ENCODE data around the gene ARL16. TPM values are rescaled to one million over a fixed set of nuclear protein-coding genes. Genes with fewer than 3 reads are reported as not detected.

The ARL16 gene
- polyA plus RNA-seq, 1 of the 3 experiments (the other 2 are of a cell fraction) = 148 TPM

DNA sequence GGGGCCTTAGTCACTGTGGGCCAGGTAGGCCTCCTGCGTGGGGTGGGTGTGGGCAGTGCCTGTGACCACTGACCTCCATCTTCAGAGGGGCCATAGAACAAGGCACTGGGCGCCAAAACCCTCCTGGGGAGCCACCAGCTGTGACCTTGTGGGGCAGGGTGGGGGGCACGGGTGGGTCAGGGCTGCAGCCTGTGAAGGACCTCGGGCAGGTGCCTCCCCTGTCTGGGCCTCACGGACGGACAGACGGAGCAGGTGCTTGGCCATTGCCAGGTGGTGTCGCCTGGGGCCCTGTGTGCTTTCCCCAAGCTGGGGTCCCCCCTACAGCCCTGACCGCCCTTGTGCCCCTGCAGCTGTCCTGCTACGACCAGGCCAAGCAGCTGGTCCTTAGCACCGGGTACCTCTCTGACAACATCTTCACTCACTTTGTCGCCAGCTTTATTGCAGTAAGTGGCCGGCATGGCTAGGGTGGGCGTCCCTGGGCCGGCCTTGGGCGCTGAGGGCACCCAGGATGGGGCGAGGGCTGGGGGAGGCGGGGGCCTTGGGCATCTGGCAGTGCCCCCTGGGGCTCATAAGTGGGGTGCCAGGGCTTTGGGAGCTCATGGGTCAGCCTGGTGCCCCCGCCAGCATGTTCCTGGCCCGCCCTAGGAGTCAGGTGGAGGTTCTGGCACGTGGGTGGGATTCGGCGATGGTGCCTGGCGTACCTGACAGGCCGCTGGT lies 33.6 kb upstream of the ARL16 start:
- Histone ChIP-seq H4K20me1 (ENCODE audit: insufficient read depth) (no peaks in the 10 kb centered on the region), H2AFZ (ENCODE audit: low read depth) (no peak overlapping the region), H3K9me3 (no peaks in the 10 kb centered on the region), H3K4me1 (ENCODE audit: control insufficient read depth in 1 of 2, insufficient read depth in 2 of 2, low read depth in 1 of 2, low read length in 1 of 2) (peaks cover 10 to 23% of the 10 kb centered on the region in 2 experiments; a peak in 3 of 4 replicates), H3K36me3 (replicated peaks in 1 of 2; ENCODE audit: control insufficient read depth in 1 of 2, insufficient read depth in 2 of 2, low read length in 1 of 2) (peaks cover 0 to 9% of the 10 kb centered on the region in 2 experiments), H3K4me3 (ENCODE audit: low read depth in 2 of 2, low read length in 1 of 2) (no peak overlapping the region), H3F3A (replicated peaks; ENCODE audit: insufficient read depth) (peaks cover 11% of the 10 kb centered on the region), H3K27ac (ENCODE audit: low read depth in 2 of 2, low read length in 1 of 2) (no peak overlapping the region), H3K27me3 (ENCODE audit: insufficient read depth) (no peaks in the 10 kb centered on the region), H3K9me2 (no peaks in the 10 kb centered on the region), H3K4me2 (no peak overlapping the region), H3K9ac (no peak overlapping the region), H3K79me2 (ENCODE audit: insufficient read depth) (peaks cover 24% of the 10 kb centered on the region; the same call in 1 of the 2 replicates)
- POLR2A ChIA-PET = interaction anchor here (1.0 kb wide), 1 partner anchor 14 kb away, joined by 3 read pairs; the partner anchor contains the start of gene MRPL12
- TF ChIP-seq JUND (IDR thresholded peaks at IDR 0.05) = no peak
- no peak for TF ChIP-seq RCOR1 (IDR thresholded peaks at IDR 0.05; ENCODE audit: low read length)
- TF ChIP-seq SMC3 (IDR thresholded peaks at IDR 0.05; ENCODE audit: low read depth, low read length) = no peak
- TF ChIP-seq, protein P1, sequence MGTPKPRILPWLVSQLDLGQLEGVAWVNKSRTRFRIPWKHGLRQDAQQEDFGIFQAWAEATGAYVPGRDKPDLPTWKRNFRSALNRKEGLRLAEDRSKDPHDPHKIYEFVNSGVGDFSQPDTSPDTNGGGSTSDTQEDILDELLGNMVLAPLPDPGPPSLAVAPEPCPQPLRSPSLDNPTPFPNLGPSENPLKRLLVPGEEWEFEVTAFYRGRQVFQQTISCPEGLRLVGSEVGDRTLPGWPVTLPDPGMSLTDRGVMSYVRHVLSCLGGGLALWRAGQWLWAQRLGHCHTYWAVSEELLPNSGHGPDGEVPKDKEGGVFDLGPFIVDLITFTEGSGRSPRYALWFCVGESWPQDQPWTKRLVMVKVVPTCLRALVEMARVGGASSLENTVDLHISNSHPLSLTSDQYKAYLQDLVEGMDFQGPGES (IDR thresholded peaks at IDR 0.05; ENCODE audit: low read depth, low read length) = no peak
- no peak for TF ChIP-seq TEAD4 (IDR thresholded peaks at IDR 0.05; ENCODE audit: borderline replicate concordance, insufficient read depth)
- no peak for TF ChIP-seq YY1 (IDR thresholded peaks at IDR 0.05; ENCODE audit: low read depth)
- no peak for TF ChIP-seq FOXJ3 (CRISPR knock-in tag; IDR thresholded peaks at IDR 0.05)
- TF ChIP-seq FOXM1 (IDR thresholded peaks at IDR 0.05; ENCODE audit: low read depth) = no peak
- TF ChIP-seq EP300 (IDR thresholded peaks at IDR 0.05; ENCODE audit: borderline replicate concordance in 1 of 2, low read depth in 1 of 2, low read length in 1 of 2) = no peak
- no peak for DNase-seq
- CTCF ChIA-PET = interaction anchor here (1.1 to 1.2 kb wide), 2 partner anchors 12 to 17 kb away, joined by 3 to 4 read pairs; no protein-coding TSS in a partner anchor
- WGBS (ENCODE audit: low lambda C conversion rate) = 97% methylated on average over 8 of the region's 25 CpGs

DNA sequence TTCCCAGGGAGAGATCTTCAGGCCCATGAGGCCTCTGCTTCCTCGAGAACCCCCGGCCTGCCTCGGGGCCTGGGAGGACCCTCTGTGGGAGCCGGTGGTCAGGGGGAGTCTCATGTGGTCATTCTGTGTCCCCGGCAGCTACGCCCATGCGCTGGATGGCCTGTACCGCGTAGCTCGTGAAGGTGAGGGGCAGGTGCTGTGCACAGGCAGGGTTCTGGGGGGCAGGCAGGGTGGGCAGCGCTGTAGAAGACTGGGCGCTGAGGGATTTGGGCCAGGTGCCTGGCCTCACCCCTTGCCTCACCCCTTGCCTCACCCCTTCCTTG lies 33.0 kb upstream of the ARL16 start:
- POLR2A ChIA-PET = no interaction called here
- H3K4me1 ChIP-seq (ENCODE audit: control insufficient read depth in 1 of 2, insufficient read depth in 2 of 2, low read depth in 1 of 2, low read length in 1 of 2) = peaks cover 12 to 22% of the 10 kb centered on the region in 2 experiments; a peak in 3 of 4 replicates

More for the DNA sequence above, 33.0 kb upstream of the ARL16 start:
- H3K9me2 ChIP-seq = no peaks in the 10 kb centered on the region
- CTCF ChIA-PET = interaction anchor here (1.1 to 1.2 kb wide), 2 partner anchors 12 to 18 kb away, joined by 3 to 4 read pairs; no protein-coding TSS in a partner anchor
- no peak overlapping the region for H3K4me2 ChIP-seq
- DNase-seq = no peak
- H4K20me1 ChIP-seq (ENCODE audit: insufficient read depth) = no peaks in the 10 kb centered on the region
- no peak overlapping the region for H3K4me3 ChIP-seq (ENCODE audit: low read depth in 2 of 2, low read length in 1 of 2)
- no peaks in the 10 kb centered on the region for H3K27me3 ChIP-seq (ENCODE audit: insufficient read depth)
- H3F3A ChIP-seq (replicated peaks; ENCODE audit: insufficient read depth) = peaks cover 11% of the 10 kb centered on the region
- no peak overlapping the region for H2AFZ ChIP-seq (ENCODE audit: low read depth)
- H3K27ac ChIP-seq (ENCODE audit: low read depth in 2 of 2, low read length in 1 of 2) = no peak overlapping the region
- TF ChIP-seq JUND (IDR thresholded peaks at IDR 0.05) (no peak), MEF2A (IDR thresholded peaks at IDR 0.05; ENCODE audit: borderline replicate concordance, low read depth) (no peak), YY1 (IDR thresholded peaks at IDR 0.05; ENCODE audit: low read depth) (no peak), NRF1 (IDR thresholded peaks at IDR 0.05; ENCODE audit: low read depth, low read length) (no peak), RAD21 (IDR thresholded peaks at IDR 0.05; ENCODE audit: low read length) (no peak), GABPA (IDR thresholded peaks at IDR 0.05; ENCODE audit: low read depth) (no peak), FOSL2 (IDR thresholded peaks at IDR 0.05; ENCODE audit: borderline replicate concordance, low read depth) (no peak), FOXJ3 (CRISPR knock-in tag; IDR thresholded peaks at IDR 0.05) (no peak), EZH2phosphoT487 (IDR thresholded peaks at IDR 0.05; ENCODE audit: borderline replicate concordance, low read depth) (no peak)
- TF ChIP-seq, protein P2, sequence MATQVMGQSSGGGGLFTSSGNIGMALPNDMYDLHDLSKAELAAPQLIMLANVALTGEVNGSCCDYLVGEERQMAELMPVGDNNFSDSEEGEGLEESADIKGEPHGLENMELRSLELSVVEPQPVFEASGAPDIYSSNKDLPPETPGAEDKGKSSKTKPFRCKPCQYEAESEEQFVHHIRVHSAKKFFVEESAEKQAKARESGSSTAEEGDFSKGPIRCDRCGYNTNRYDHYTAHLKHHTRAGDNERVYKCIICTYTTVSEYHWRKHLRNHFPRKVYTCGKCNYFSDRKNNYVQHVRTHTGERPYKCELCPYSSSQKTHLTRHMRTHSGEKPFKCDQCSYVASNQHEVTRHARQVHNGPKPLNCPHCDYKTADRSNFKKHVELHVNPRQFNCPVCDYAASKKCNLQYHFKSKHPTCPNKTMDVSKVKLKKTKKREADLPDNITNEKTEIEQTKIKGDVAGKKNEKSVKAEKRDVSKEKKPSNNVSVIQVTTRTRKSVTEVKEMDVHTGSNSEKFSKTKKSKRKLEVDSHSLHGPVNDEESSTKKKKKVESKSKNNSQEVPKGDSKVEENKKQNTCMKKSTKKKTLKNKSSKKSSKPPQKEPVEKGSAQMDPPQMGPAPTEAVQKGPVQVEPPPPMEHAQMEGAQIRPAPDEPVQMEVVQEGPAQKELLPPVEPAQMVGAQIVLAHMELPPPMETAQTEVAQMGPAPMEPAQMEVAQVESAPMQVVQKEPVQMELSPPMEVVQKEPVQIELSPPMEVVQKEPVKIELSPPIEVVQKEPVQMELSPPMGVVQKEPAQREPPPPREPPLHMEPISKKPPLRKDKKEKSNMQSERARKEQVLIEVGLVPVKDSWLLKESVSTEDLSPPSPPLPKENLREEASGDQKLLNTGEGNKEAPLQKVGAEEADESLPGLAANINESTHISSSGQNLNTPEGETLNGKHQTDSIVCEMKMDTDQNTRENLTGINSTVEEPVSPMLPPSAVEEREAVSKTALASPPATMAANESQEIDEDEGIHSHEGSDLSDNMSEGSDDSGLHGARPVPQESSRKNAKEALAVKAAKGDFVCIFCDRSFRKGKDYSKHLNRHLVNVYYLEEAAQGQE (IDR thresholded peaks at IDR 0.05; ENCODE audit: low read depth, low read length) = no peak
- TF ChIP-seq, protein P3, sequence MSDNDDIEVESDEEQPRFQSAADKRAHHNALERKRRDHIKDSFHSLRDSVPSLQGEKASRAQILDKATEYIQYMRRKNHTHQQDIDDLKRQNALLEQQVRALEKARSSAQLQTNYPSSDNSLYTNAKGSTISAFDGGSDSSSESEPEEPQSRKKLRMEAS (IDR thresholded peaks at IDR 0.05; ENCODE audit: low read depth) = no peak
- TF ChIP-seq, protein P4, sequence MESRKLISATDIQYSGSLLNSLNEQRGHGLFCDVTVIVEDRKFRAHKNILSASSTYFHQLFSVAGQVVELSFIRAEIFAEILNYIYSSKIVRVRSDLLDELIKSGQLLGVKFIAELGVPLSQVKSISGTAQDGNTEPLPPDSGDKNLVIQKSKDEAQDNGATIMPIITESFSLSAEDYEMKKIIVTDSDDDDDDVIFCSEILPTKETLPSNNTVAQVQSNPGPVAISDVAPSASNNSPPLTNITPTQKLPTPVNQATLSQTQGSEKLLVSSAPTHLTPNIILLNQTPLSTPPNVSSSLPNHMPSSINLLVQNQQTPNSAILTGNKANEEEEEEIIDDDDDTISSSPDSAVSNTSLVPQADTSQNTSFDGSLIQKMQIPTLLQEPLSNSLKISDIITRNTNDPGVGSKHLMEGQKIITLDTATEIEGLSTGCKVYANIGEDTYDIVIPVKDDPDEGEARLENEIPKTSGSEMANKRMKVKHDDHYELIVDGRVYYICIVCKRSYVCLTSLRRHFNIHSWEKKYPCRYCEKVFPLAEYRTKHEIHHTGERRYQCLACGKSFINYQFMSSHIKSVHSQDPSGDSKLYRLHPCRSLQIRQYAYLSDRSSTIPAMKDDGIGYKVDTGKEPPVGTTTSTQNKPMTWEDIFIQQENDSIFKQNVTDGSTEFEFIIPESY (IDR thresholded peaks at IDR 0.05; ENCODE audit: borderline replicate concordance, low read depth) = no peak
- TF ChIP-seq, protein P5, sequence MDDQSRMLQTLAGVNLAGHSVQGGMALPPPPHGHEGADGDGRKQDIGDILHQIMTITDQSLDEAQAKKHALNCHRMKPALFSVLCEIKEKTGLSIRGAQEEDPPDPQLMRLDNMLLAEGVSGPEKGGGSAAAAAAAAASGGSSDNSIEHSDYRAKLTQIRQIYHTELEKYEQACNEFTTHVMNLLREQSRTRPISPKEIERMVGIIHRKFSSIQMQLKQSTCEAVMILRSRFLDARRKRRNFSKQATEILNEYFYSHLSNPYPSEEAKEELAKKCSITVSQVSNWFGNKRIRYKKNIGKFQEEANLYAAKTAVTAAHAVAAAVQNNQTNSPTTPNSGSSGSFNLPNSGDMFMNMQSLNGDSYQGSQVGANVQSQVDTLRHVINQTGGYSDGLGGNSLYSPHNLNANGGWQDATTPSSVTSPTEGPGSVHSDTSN (IDR thresholded peaks at IDR 0.05) = no peak
- H3K36me3 ChIP-seq (replicated peaks in 1 of 2; ENCODE audit: control insufficient read depth in 1 of 2, insufficient read depth in 2 of 2, low read length in 1 of 2) = peaks cover 0 to 9% of the 10 kb centered on the region in 2 experiments
- H3K9me3 ChIP-seq = no peaks in the 10 kb centered on the region
- WGBS (ENCODE audit: low lambda C conversion rate) = 93% methylated on average over 10 of the region's 12 CpGs
- peaks cover 24% of the 10 kb centered on the region; the same call in 1 of the 2 replicates for H3K79me2 ChIP-seq (ENCODE audit: insufficient read depth)
- H3K9ac ChIP-seq = no peak overlapping the region
